Measurements from ENCODE around the gene ABCA2. TPM values are rescaled to one million over a fixed set of nuclear protein-coding genes. Genes with fewer than 3 reads are reported as not detected.
A peak's percentile ranks its signal among the peaks of the same experiment; 100 is the strongest.

ABCA2 gene
- total and polyA plus RNA-seq, 8 donors: 20.8 to 34.8 (median 29.8) TPM

- no peak for ATAC-seq
- Histone ChIP-seq H3K4me1 (peaks cover 17 to 45% of the 10 kb centered on the region in 2 donors), H3K27me3 (peaks cover 0 to 46% of the 10 kb centered on the region in 2 donors), H3K27ac (peak overlapping the region in 1 of 2 donors; percentile 78), H3K9me3 (no peaks in the 10 kb centered on the region), H3K4me3 (no peak overlapping the region), H3K36me3 (no peaks in the 10 kb centered on the region)
- TF ChIP-seq CTCF (IDR thresholded peaks at IDR 0.05): no peak
- no peak for DNase-seq
- intact Hi-C loops (cut with DNase I): no loop called here
Observed at GRCh38 chr9:136978865-136979544, 49.0 kb downstream of the ABCA2 start.

GRCh38 chr9:136978073-136978864 is 49.8 kb downstream of the ABCA2 start:
- intact Hi-C loops (cut with DNase I): no loop called here
- H3K27ac ChIP-seq: peak overlapping the region; percentile 65 to 66
- TF ChIP-seq CTCF (IDR thresholded peaks at IDR 0.05): no peak
- H3K4me3 ChIP-seq: peak overlapping the region; percentile 31 to 40
- ATAC-seq (peak; percentile 60), DNase-seq (peak in 3 of 4 donors; percentile 50 to 78 (median 68))
- peaks cover 0 to 39% of the 10 kb centered on the region in 2 donors for H3K27me3 ChIP-seq
- peaks cover 17 to 50% of the 10 kb centered on the region in 2 donors for H3K4me1 ChIP-seq
- H3K9me3 ChIP-seq: no peaks in the 10 kb centered on the region
- no peaks in the 10 kb centered on the region for H3K36me3 ChIP-seq

- H3K4me1 ChIP-seq: peaks cover 17 to 50% of the 10 kb centered on the region in 2 donors
- H3K27me3 ChIP-seq: peaks cover 0 to 34% of the 10 kb centered on the region in 2 donors
- no peaks in the 10 kb centered on the region for H3K36me3 ChIP-seq
- H3K4me3 ChIP-seq: peak overlapping the region; percentile 31 to 40
- ATAC-seq (no peak), DNase-seq (no peak)
- TF ChIP-seq CTCF (IDR thresholded peaks at IDR 0.05): no peak
- peak overlapping the region; percentile 65 to 66 for H3K27ac ChIP-seq
- intact Hi-C loops (cut with DNase I): no loop called here
- H3K9me3 ChIP-seq: no peaks in the 10 kb centered on the region
Observed at GRCh38 chr9:136977649-136978072, 50.4 kb downstream of the ABCA2 start.

DNA sequence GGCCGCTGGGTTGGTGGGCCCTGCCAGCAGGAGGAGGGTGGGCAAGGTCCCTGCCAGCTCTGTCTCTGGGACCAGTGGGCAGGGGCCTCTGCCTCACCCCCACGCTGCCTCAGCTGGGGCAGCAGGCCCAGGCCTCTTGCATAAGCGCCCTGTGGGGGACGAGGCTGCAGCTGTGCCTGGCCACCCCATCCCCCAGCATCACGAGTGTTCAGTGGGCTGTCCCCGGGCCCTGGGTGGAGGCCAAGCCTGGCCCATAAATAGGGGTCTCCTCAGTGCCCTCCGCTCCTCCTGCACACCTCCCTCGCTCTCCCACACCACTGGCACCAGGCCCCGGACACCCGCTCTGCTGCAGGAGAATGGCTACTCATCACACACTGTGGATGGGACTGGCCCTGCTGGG is 50.8 kb downstream of the ABCA2 start, which contains the start of gene PTGDS:
PTGDS (plus strand) TSS at position 282 of the 400 bp plus-strand sequence; CDS start at position 357, 75 bp downstream.
- DNase-seq: peak in 3 of 4 donors; percentile 58 to 82 (median 60)
- H3K4me3 ChIP-seq: peak within 1 kb of the TSS; percentile 31 to 40
- no peak for TF ChIP-seq CTCF (IDR thresholded peaks at IDR 0.05)
- intact Hi-C loops (cut with DNase I): no loop called here
- peaks cover 17 to 45% of the 10 kb centered on the region in 2 donors for H3K4me1 ChIP-seq
- H3K9me3 ChIP-seq: no peaks in the 10 kb centered on the region
- ATAC-seq: peak; percentile 23
- H3K27ac ChIP-seq: peak within 1 kb of the TSS; percentile 65 to 66
- peaks cover 0 to 30% of the 10 kb centered on the region in 2 donors for H3K27me3 ChIP-seq
- no peaks in the 10 kb centered on the region for H3K36me3 ChIP-seq

DNA sequence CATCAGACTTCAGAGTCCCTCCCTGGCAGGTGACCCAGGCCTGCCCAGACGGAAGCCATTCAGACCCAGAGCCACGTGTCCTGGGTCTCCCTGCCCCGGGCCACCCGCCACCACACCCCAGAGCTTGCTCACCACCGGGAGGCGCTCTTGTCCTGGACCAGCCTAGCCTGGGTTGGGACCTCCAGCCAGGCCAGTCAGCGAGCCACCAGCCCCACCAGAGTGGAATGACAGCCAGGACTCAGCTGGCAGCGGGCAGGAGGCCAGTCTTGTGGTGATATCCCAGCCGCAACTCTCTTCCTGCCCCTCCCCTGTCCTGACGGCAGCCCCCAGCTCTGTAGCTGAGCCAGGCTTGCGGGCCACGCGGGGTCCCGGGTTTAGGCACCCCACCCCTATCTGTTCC is 52.4 kb downstream of the ABCA2 start:
- intact Hi-C loops (cut with DNase I): no loop called here
- Histone ChIP-seq H3K9me3 (no peaks in the 10 kb centered on the region), H3K36me3 (no peaks in the 10 kb centered on the region), H3K4me1 (peaks cover 17 to 44% of the 10 kb centered on the region in 2 donors), H3K27ac (peak overlapping the region; percentile 59 to 63), H3K4me3 (no peak overlapping the region), H3K27me3 (peaks cover 0 to 30% of the 10 kb centered on the region in 2 donors)
- TF ChIP-seq CTCF (IDR thresholded peaks at IDR 0.05): peak in 1 of 2 donors; percentile 32
- DNase-seq (no peak), ATAC-seq (peak; percentile 4)

Data from left lung (tissue), 10 donors.